GM12878 (cell line): Measurements from ENCODE around the gene BCAP31. TPM values are rescaled to one million over a fixed set of nuclear protein-coding genes. Genes with fewer than 3 reads are reported as not detected.

Source experiments
- ATAC-seq: fragments of 200-7000 bp; cut with Tn5 transposase; 3 replicates; pipeline ENCODE4 v1.9.1; 2020; ENCODE audit warnings: mild to moderate bottlenecking, moderate library complexity
- BruUV-seq: library from RNA; stranded (reverse); fragments of 400-500 nt; replicated peaks from 2 replicates; lab custom pipeline; 2021; lab: Mats Ljungman, UMichigan
- CTCF ChIA-PET: fragments of 300-600 bp; sonication (Branson Sonifier 250); formaldehyde crosslinking; extraction: SDS; loops from one replicate; lab custom pipeline; 2021; ENCODE audit warnings: inconsistent platforms; lab: Yijun Ruan, JAX
- POLR2A ChIA-PET: fragments of 350-600 bp; formaldehyde crosslinking; extraction: SDS; loops from one replicate; lab custom pipeline; 2021; ENCODE audit warnings: inconsistent platforms; lab: Charles Lee
- RAD21 ChIA-PET: fragments of 300-600 bp; sonication (Branson Sonifier 250); formaldehyde crosslinking; loops from one replicate; lab custom pipeline; 2023; ENCODE audit warnings: antibody characterized with exemption; ENCODE audit not compliant: unreplicated experiment; lab: Charles Lee
- SMC1A ChIA-PET: fragments of 300-600 bp; sonication (Branson Sonifier 250); formaldehyde crosslinking; loops from one replicate; lab custom pipeline; 2023; ENCODE audit not compliant: unreplicated experiment, uncharacterized antibody; lab: Charles Lee
- DNase-seq: peaks from one replicate; pipeline ENCODE4 v3.0.0-alpha.2; 2011; ENCODE audit warnings: low read depth, low spot score
- FAIRE-seq: peaks from 3 replicates; lab custom pipeline; 2011; peaks lifted over from hg19 to GRCh38; lab: Jason Lieb, UNC
- H2AFZ ChIP-seq: 2 replicates; pipeline ENCODE4 v1.6.0; 2011; ENCODE audit warnings: low read depth, low read length, control low read depth; ENCODE audit not compliant: control insufficient read depth
- H3K27ac ChIP-seq: 2 replicates; pipeline ENCODE4 v1.5.1; 2011; ENCODE audit warnings: control low read depth; ENCODE audit not compliant: control insufficient read depth, insufficient read depth
- H3K27me3 ChIP-seq, 2 experiments: replicated peaks in 1 of 2; 2 replicates each; pipeline versions ENCODE4 v1.6.0 to v1.6.1; 2011; ENCODE audit warnings: low read length in 1 of 2; ENCODE audit not compliant: control insufficient read depth in 2 of 2, insufficient read depth in 2 of 2
- H3K36me3 ChIP-seq, 2 experiments: 2 replicates each; pipeline ENCODE4 v1.5.1; 2011; ENCODE audit warnings: low read length in 1 of 2; ENCODE audit not compliant: control insufficient read depth in 2 of 2, insufficient read depth in 2 of 2
- H3K4me1 ChIP-seq: 2 replicates; pipeline ENCODE4 v1.6.1; 2011; ENCODE audit warnings: mild to moderate bottlenecking, low read length, moderate library complexity, mixed read lengths; ENCODE audit not compliant: control insufficient read depth, insufficient read depth
- H3K4me2 ChIP-seq: 2 replicates; pipeline ENCODE4 v1.6.0; 2011; ENCODE audit warnings: control low read depth; ENCODE audit not compliant: control insufficient read depth, insufficient read depth
- H3K4me3 ChIP-seq: fragments of 200-600 bp; sonication (generic); 2 replicates; pipeline ENCODE4 v1.5.1; 2016
- H3K79me2 ChIP-seq: 2 replicates; pipeline ENCODE4 v1.6.0; 2011; ENCODE audit warnings: low read length; ENCODE audit not compliant: control insufficient read depth, insufficient read depth
- H3K9ac ChIP-seq: 2 replicates; pipeline ENCODE4 v1.8.0; 2011; ENCODE audit warnings: low read length, control low read depth, mixed read lengths; ENCODE audit not compliant: control insufficient read depth, insufficient read depth
- H3K9me3 ChIP-seq: replicated peaks from 3 replicates; pipeline ENCODE4 v1.5.1; 2011; ENCODE audit warnings: mild to moderate bottlenecking, low read length; ENCODE audit not compliant: control insufficient read depth, insufficient read depth
- H4K20me1 ChIP-seq: 2 replicates; pipeline ENCODE4 v1.6.0; 2011; ENCODE audit not compliant: control insufficient read depth, insufficient read depth
- ASH2L ChIP-seq: fragments of 300-600, 200-600 bp; sonication (generic); IDR thresholded peaks from 2 replicates; pipeline ENCODE4 v1.6.1; 2017; ENCODE audit warnings: low read depth, mild to moderate bottlenecking, borderline replicate concordance
- ATF2 ChIP-seq: IDR thresholded peaks from 2 replicates; pipeline ENCODE4 v1.6.1; 2012; ENCODE audit warnings: low read length, inconsistent platforms
- EP300 ChIP-seq, 2 experiments: fragments of 150-350 bp in 1 of 2; IDR thresholded peaks; 2 replicates each; pipeline ENCODE4 v1.6.1; 2011 to 2012; ENCODE audit warnings: low read depth in 2 of 2, low read length in 2 of 2, borderline replicate concordance in 1 of 2, improper control_type of control experiment in 1 of 2, inconsistent platforms in 1 of 2; ENCODE audit not compliant: control insufficient read depth in 1 of 2
- GABPA ChIP-seq: IDR thresholded peaks from 2 replicates; pipeline ENCODE4 v1.6.1; 2014; ENCODE audit warnings: antibody characterized with exemption, low read depth, mild to moderate bottlenecking, inconsistent platforms
- HCFC1 ChIP-seq: fragments of 150-350 bp; IDR thresholded peaks from 2 replicates; pipeline ENCODE4 v1.6.1; 2014; ENCODE audit warnings: low read length
- IRF5 ChIP-seq: fragments of 450-650 bp; IDR thresholded peaks from 2 replicates; pipeline ENCODE4 v1.6.1; 2017; ENCODE audit warnings: borderline replicate concordance
- MEF2A ChIP-seq: IDR thresholded peaks from 2 replicates; pipeline ENCODE4 v1.6.1; 2011; ENCODE audit warnings: low read depth, mild to moderate bottlenecking, low read length, moderate library complexity; ENCODE audit not compliant: insufficient read depth
- MTA3 ChIP-seq: IDR thresholded peaks from 2 replicates; pipeline ENCODE4 v1.6.1; 2012; ENCODE audit warnings: low read length, inconsistent platforms, borderline replicate concordance
- SMC3 ChIP-seq: IDR thresholded peaks from 2 replicates; pipeline ENCODE4 v1.6.1; 2011; ENCODE audit warnings: low read length, improper control_type of control experiment, borderline replicate concordance
- SREBF2 ChIP-seq: IDR thresholded peaks from 2 replicates; pipeline ENCODE4 v1.6.1; 2012; ENCODE audit warnings: mild to moderate bottlenecking, low read length
- STAT1 ChIP-seq: fragments of 450-650 bp; conservative IDR thresholded peaks from 2 replicates; pipeline ENCODE4 v1.6.1; 2014; ENCODE audit warnings: antibody characterized with exemption, mild to moderate bottlenecking
- STAT3 ChIP-seq: IDR thresholded peaks from 2 replicates; pipeline ENCODE4 v1.6.1; 2011; ENCODE audit warnings: low read depth, low read length, improper control_type of control experiment
- SUPT20H ChIP-seq: IDR thresholded peaks from 2 replicates; pipeline ENCODE4 v1.6.1; 2011; ENCODE audit warnings: low read depth, mild to moderate bottlenecking, low read length, moderate library complexity, borderline replicate concordance; ENCODE audit not compliant: control insufficient read depth
- ZBTB33 ChIP-seq: fragments of 450-650 bp; IDR thresholded peaks from 2 replicates; pipeline ENCODE4 v1.6.1; 2017; ENCODE audit warnings: mild to moderate bottlenecking
- ZNF274 ChIP-seq: IDR thresholded peaks from one replicate; pipeline ENCODE4 v1.8.0; 2011; ENCODE audit not compliant: insufficient read length, insufficient read depth
- ZNF384 ChIP-seq: IDR thresholded peaks from 2 replicates; pipeline ENCODE4 v1.6.1; 2012; ENCODE audit warnings: low read depth, mild to moderate bottlenecking, low read length, improper control_type of control experiment, borderline replicate concordance
- WGBS: methylation state at CpG from one replicate; pipeline ENCODE4 v1.1.6; 2016; ENCODE audit warnings: low lambda C conversion rate; ENCODE audit not compliant: insufficient replicate concordance, insufficient coverage; ENCODE audit errors: missing lambda C conversion rate; 5-methylcytosine and 5-hydroxymethylcytosine counted together
- in situ Hi-C: fragments of 300-500 bp; cut with MboI; formaldehyde crosslinking; loops from 9 replicates; pipeline ENCODE4 v1.14.3; 2018; ENCODE audit warnings: mixed read lengths
- intact Hi-C: fragments of 100-400 bp; cut with micrococcal nuclease; formaldehyde crosslinking; loops from one replicate; pipeline ENCODE4 v1.14.2; 2022; ENCODE audit not compliant: unreplicated experiment
- polyA plus RNA-seq, 11 experiments: library from polyadenylated mRNA; depleted of rRNA in 4 of 11; unstranded in 6 of 11; stranded (reverse) in 5 of 11; fragments of >200 nt; fragmentation: Nextera tagmentation in 4 of 11; fragmentation: Illumina TruSeq in 1 of 11; extraction: Ambion mirVana in 4 of 11; extraction: Trizol in 1 of 11; gene quantifications; 1 replicate in 1 of 11; 2 replicates in 10 of 11; pipeline versions ENCODE4 v1.2.1 to v1.2.3, GENCODE V29; 2011 to 2016; ENCODE audit warnings: inconsistent platforms in 2 of 11, missing spikeins in 2 of 11, low read depth in 1 of 11
- total RNA-seq, 4 experiments: library from RNA; depleted of rRNA in 3 of 4; stranded (reverse); fragments of >200 nt in 3 of 4; fragmentation: Illumina TruSeq in 1 of 4; extraction: Trizol in 1 of 4; gene quantifications; 2 replicates each; pipeline versions ENCODE4 v1.2.1 to v1.2.3, GENCODE V29; 2013 to 2021

Gene BCAP31
- total and polyA plus RNA-seq, 10 of the 15 experiments (the other 5 are each of a cell fraction or from before 2014, with no cell fraction given) = 63.1 to 246 (median 95.6) TPM

- H3K4me3 ChIP-seq = no peak overlapping the region
- no peak for ATAC-seq
- RAD21 ChIA-PET = interaction anchor here (1.0 kb wide), 1 partner anchor 8 kb away, joined by 3 read pairs; no protein-coding TSS in a partner anchor
- H2AFZ ChIP-seq = no peak overlapping the region
- intact Hi-C loops (no loop called here), in situ Hi-C loops (loop anchor here (10.0 kb wide), 2 partner anchors 50 to 60 kb away; partner anchors contain the start of genes PNCK and SRPK3)
- SMC1A ChIA-PET = no interaction called here
- no peak overlapping the region for H3K4me2 ChIP-seq
- 23% methylated on average over 2 of the region's 2 CpGs for WGBS
- DNase-seq = no peak
- no peaks in the 10 kb centered on the region for H3K79me2 ChIP-seq
- H3K36me3 ChIP-seq = no peaks in the 10 kb centered on the region
- H3K4me1 ChIP-seq = no peaks in the 10 kb centered on the region
- no peak for FAIRE-seq
- no peaks in the 10 kb centered on the region for H4K20me1 ChIP-seq
- no peak overlapping the region for H3K27ac ChIP-seq
- TF ChIP-seq ATF2 (no peak), STAT3 (no peak), SMC3 (no peak), HCFC1 (no peak), SUPT20H (no peak), EP300 (IDR thresholded peaks at IDR 0.05; ENCODE audit: borderline replicate concordance in 1 of 2, control insufficient read depth in 1 of 2, low read depth in 2 of 2, low read length in 2 of 2) (no peak), ZBTB33 (no peak), STAT1 (no peak), MEF2A (no peak), SREBF2 (no peak), IRF5 (no peak), ZNF384 (no peak), ASH2L (no peak), GABPA (no peak), ZNF274 (no peak), MTA3 (no peak)
- CTCF ChIA-PET = interaction anchor here (0.7 kb wide), 1 partner anchor 54 kb away, joined by 3 read pairs; no protein-coding TSS in a partner anchor
- H3K9ac ChIP-seq = no peak overlapping the region
- no TSS peak for BruUV-seq
- H3K9me3 ChIP-seq = peaks cover 2% of the 10 kb centered on the region; the same call in 1 of the 3 replicates
- no peaks in the 10 kb centered on the region for H3K27me3 ChIP-seq
- POLR2A ChIA-PET = interaction anchor here (0.9 kb wide), 1 partner anchor 9 kb away, joined by 3 read pairs; no protein-coding TSS in a partner anchor
Measured at GRCh38 chrX:153734871-153735270, 10.7 kb upstream of the BCAP31 start.
